Right cardiac atrium (tissue), 5 donors: ENCODE results near the gene PCSK1. TPM values are rescaled to one million over a fixed set of nuclear protein-coding genes. Genes with fewer than 3 reads are reported as not detected.

Experiments
- ATAC-seq, 2 donors: fragments of 200-7000 bp; cut with Tn5 transposase; one replicate each; pipeline versions ENCODE4 v1.8.0 to v1.9.1; 2020; ENCODE audit warnings: moderate library complexity in 2 of 2, mild to moderate bottlenecking in 1 of 2
- DNase-seq, 3 donors: peaks; one replicate each; pipeline ENCODE4 v3.0.0-alpha.2; 2020
- H3K27ac ChIP-seq: one replicate; pipeline ENCODE4 v1.5.1; 2013; ENCODE audit warnings: mild to moderate bottlenecking, low read length, control low read depth, moderate library complexity
- H3K27me3 ChIP-seq: one replicate; pipeline ENCODE4 v1.6.1; 2013; ENCODE audit not compliant: control insufficient read depth, insufficient read depth
- H3K4me1 ChIP-seq: one replicate; pipeline ENCODE4 v1.6.1; 2013; ENCODE audit warnings: low read length; ENCODE audit not compliant: control insufficient read depth, insufficient read depth
- H3K4me3 ChIP-seq: one replicate; pipeline ENCODE4 v1.5.1; 2013; ENCODE audit warnings: low read length, control low read depth
- H3K9me3 ChIP-seq: one replicate; pipeline ENCODE4 v1.6.1; 2013; ENCODE audit warnings: low read length; ENCODE audit not compliant: control insufficient read depth
- WGBS: extraction: QIAGEN DNeasy Blood & Tissue Kit; methylation state at CpG from one replicate; pipeline ENCODE4 v1.1.7; 2013; 5-methylcytosine and 5-hydroxymethylcytosine counted together
- intact Hi-C, 4 donors: fragments of 100-400 bp; cut with DNase I; formaldehyde crosslinking; loops; one replicate each; pipeline versions ENCODE4 v1.11.0 to v1.14.0; 2022 to 2023
- polyA plus RNA-seq: library from polyadenylated mRNA; stranded (reverse); fragments of 200-250 nt; gene quantifications from one replicate; pipeline ENCODE4 v1.2.3, GENCODE V29; 2013
- total RNA-seq, 4 donors: library from RNA; stranded (reverse); fragmentation: NEBNext Ultra II Directional; extraction: Animal tissue kit (Norgen Biotek cat#: 25700); gene quantifications; one replicate each; pipeline ENCODE4 v1.2.1, GENCODE V29; 2021
- donor health status: healthy with polysubstance abuse.
- donor health status: DM: no; HTN: yes; CAD: no.
- donor health status: DM: no; HTN: no; CAD: no.
- donor health status: DM: no; HTN: yes; CAD: no; lungs with severe emphysema.
- donor health status: DM: yes; HTN: yes; CAD: no.

The PCSK1 gene
- total and polyA plus RNA-seq, 5 donors: 0.14 to 1.6 (median 0.71) TPM

DNA sequence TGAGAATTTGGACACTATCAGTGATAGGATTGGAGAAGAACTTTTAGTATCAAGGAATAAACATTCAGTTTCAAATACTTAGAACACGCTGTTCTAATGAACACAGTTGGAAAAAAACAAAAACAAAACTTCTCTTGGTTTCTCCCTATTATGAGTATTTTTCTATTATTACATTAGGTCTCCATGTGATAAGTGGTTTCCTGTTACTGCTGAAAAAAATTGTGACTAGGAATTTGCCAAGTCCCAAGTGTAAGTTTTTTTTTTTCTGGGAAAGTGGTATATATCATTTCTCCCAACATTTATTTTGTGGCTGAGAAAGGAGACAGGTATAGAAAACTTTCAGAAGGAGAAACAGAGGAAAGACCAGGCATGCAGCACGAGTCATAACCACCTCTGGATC, 41.1 kb downstream of the PCSK1 start:
- no peaks in the 10 kb centered on the region for H3K9me3 ChIP-seq
- 70% methylated on average over 2 of the region's 2 CpGs for WGBS
- intact Hi-C loops: no loop called here

GRCh38 chr5:96388176-96388575, 44.9 kb downstream of the PCSK1 start:
- WGBS: 89% methylated on average over 3 of the region's 3 CpGs

More for the DNA sequence above, 41.1 kb downstream of the PCSK1 start:
- no peak for DNase-seq
- no peaks in the 10 kb centered on the region for H3K27me3 ChIP-seq
- no peaks in the 10 kb centered on the region for H3K4me1 ChIP-seq
- no peak overlapping the region for H3K4me3 ChIP-seq
- no peak overlapping the region for H3K27ac ChIP-seq
- ATAC-seq: no peak

GRCh38 chr5:96387616-96388015, 45.4 kb downstream of the PCSK1 start:
- Histone ChIP-seq H3K27ac (no peak overlapping the region), H3K9me3 (no peaks in the 10 kb centered on the region), H3K27me3 (no peaks in the 10 kb centered on the region), H3K4me1 (peaks cover 1% of the 10 kb centered on the region), H3K4me3 (no peak overlapping the region)
- no peak for ATAC-seq
- intact Hi-C loops: no loop called here
- 58% methylated on average over 2 of the region's 2 CpGs for WGBS
- DNase-seq: no peak

More at GRCh38 chr5:96388176-96388575, 44.9 kb downstream of the PCSK1 start:
- DNase-seq (no peak), ATAC-seq (no peak)
- peaks cover 1% of the 10 kb centered on the region for H3K4me1 ChIP-seq
- intact Hi-C loops: no loop called here
- no peak overlapping the region for H3K4me3 ChIP-seq
- no peaks in the 10 kb centered on the region for H3K9me3 ChIP-seq
- no peaks in the 10 kb centered on the region for H3K27me3 ChIP-seq
- no peak overlapping the region for H3K27ac ChIP-seq

- no peak overlapping the region for H3K4me3 ChIP-seq
- WGBS: 42% methylated on average over 1 of the region's 1 CpG
- ATAC-seq (no peak), DNase-seq (no peak)
- H3K9me3 ChIP-seq: no peaks in the 10 kb centered on the region
- no peaks in the 10 kb centered on the region for H3K27me3 ChIP-seq
- H3K4me1 ChIP-seq: peaks cover 1% of the 10 kb centered on the region
- H3K27ac ChIP-seq: no peak overlapping the region
- intact Hi-C loops: no loop called here
Observed at GRCh38 chr5:96385538-96385937, 47.5 kb downstream of the PCSK1 start.

GRCh38 chr5:96384353-96384752, 48.7 kb downstream of the PCSK1 start:
- peak overlapping the region; percentile 69 for H3K27ac ChIP-seq
- peak; percentile 95 to 97 for ATAC-seq
- WGBS: 42% methylated on average over 3 of the region's 3 CpGs
- peaks cover 1% of the 10 kb centered on the region for H3K4me1 ChIP-seq
- intact Hi-C loops: no loop called here
- DNase-seq: peak; percentile 46 to 52 (median 47)
- H3K4me3 ChIP-seq: no peak overlapping the region
- H3K9me3 ChIP-seq: no peaks in the 10 kb centered on the region
- no peaks in the 10 kb centered on the region for H3K27me3 ChIP-seq

DNA sequence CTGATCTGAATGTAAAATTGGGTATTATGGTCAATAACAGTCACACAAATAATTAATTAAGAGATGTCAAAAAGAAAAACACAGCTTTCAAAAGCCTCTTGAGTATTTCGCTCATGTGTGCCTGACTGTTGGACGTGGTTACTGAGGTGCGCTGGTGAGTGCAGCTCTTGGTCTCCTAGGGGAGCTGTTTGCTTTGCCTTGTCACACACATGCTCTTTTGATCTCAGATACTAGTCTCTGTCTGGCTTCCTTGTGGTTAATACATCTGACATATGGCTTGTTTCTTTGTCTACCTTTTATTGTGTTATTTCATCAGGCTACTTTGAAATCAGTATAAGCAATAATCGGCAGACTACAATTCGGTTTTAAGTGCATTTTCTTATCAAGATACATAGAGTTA, 51.5 kb downstream of the PCSK1 start:
- no peak overlapping the region for H3K4me3 ChIP-seq
- intact Hi-C loops: no loop called here

GRCh38 chr5:96379896-96380295, 53.2 kb downstream of the PCSK1 start:
- WGBS: 82% methylated on average over 5 of the region's 5 CpGs

More for the DNA sequence above, 51.5 kb downstream of the PCSK1 start:
- H3K27ac ChIP-seq: no peak overlapping the region
- no peak for DNase-seq
- peaks cover 1% of the 10 kb centered on the region for H3K4me1 ChIP-seq
- 63% methylated on average over 5 of the region's 5 CpGs for WGBS
- no peaks in the 10 kb centered on the region for H3K9me3 ChIP-seq
- H3K27me3 ChIP-seq: no peaks in the 10 kb centered on the region
- ATAC-seq: peak in 1 of 2 donors; percentile 42

DNA sequence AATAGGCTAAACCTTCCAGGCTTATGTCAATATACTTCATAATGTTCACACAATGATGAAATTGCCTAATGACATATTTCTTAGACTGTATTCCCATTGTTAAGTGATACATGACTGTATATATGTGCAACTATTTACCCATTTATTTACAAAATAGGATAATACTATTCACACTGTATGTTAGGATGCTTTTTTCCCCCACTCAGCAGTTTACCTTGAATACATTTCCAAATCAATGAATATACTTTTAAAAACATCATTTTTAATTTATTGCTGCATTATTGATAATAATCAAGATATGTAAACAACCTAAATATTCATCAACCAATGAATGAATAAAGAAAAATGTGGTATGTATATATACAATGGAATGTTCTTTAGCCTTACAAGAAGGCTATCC, 55.5 kb downstream of the PCSK1 start:
- Histone ChIP-seq H3K27me3 (no peaks in the 10 kb centered on the region), H3K27ac (no peak overlapping the region), H3K4me1 (no peaks in the 10 kb centered on the region), H3K9me3 (no peaks in the 10 kb centered on the region), H3K4me3 (no peak overlapping the region)
- no peak for DNase-seq
- intact Hi-C loops: no loop called here
- no peak for ATAC-seq

More at GRCh38 chr5:96379896-96380295, 53.2 kb downstream of the PCSK1 start:
- Histone ChIP-seq H3K9me3 (no peaks in the 10 kb centered on the region), H3K4me1 (no peaks in the 10 kb centered on the region), H3K4me3 (no peak overlapping the region), H3K27ac (no peak overlapping the region), H3K27me3 (no peaks in the 10 kb centered on the region)
- no peak for ATAC-seq
- intact Hi-C loops: no loop called here
- DNase-seq: no peak

GRCh38 chr5:96377167-96377566, 55.9 kb downstream of the PCSK1 start:
- no peak for ATAC-seq
- no peak for DNase-seq
- Histone ChIP-seq H3K4me3 (no peak overlapping the region), H3K27ac (no peak overlapping the region), H3K9me3 (no peaks in the 10 kb centered on the region), H3K27me3 (no peaks in the 10 kb centered on the region), H3K4me1 (no peaks in the 10 kb centered on the region)
- WGBS: 45% methylated on average over 2 of the region's 2 CpGs
- intact Hi-C loops: no loop called here

DNA sequence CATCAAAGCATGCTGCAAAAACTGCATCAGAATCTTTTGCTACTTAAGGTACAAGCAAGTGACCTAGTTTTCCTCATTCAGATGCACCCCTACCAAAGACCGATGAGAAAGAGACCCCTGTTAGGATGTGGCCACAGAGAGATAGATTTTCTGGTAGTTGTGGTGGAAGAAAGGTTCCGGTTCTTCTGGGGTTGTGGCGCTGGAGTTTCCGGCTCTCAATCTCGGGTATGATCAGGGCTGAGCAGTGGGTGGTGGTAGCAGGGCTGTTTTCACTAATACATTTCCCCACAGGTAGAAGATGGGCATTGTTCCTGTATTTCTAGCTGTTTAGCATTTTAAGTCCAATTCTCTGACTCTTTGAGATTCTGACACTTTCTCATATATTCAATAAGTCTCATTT, 58.4 kb downstream of the PCSK1 start:
- intact Hi-C loops: no loop called here
- no peak overlapping the region for H3K4me3 ChIP-seq
- no peak overlapping the region for H3K27ac ChIP-seq
- no peaks in the 10 kb centered on the region for H3K27me3 ChIP-seq
- H3K9me3 ChIP-seq: no peaks in the 10 kb centered on the region
- DNase-seq: no peak
- H3K4me1 ChIP-seq: no peaks in the 10 kb centered on the region
- no peak for ATAC-seq
- WGBS: 85% methylated on average over 5 of the region's 5 CpGs

GRCh38 chr5:96373381-96373733, 59.7 kb downstream of the PCSK1 start:
- 75% methylated on average over 4 of the region's 4 CpGs for WGBS
- no peaks in the 10 kb centered on the region for H3K4me1 ChIP-seq
- H3K4me3 ChIP-seq: no peak overlapping the region
- H3K27ac ChIP-seq: no peak overlapping the region
- no peaks in the 10 kb centered on the region for H3K9me3 ChIP-seq
- no peak for DNase-seq
- intact Hi-C loops: no loop called here
- no peaks in the 10 kb centered on the region for H3K27me3 ChIP-seq
- no peak for ATAC-seq

DNA sequence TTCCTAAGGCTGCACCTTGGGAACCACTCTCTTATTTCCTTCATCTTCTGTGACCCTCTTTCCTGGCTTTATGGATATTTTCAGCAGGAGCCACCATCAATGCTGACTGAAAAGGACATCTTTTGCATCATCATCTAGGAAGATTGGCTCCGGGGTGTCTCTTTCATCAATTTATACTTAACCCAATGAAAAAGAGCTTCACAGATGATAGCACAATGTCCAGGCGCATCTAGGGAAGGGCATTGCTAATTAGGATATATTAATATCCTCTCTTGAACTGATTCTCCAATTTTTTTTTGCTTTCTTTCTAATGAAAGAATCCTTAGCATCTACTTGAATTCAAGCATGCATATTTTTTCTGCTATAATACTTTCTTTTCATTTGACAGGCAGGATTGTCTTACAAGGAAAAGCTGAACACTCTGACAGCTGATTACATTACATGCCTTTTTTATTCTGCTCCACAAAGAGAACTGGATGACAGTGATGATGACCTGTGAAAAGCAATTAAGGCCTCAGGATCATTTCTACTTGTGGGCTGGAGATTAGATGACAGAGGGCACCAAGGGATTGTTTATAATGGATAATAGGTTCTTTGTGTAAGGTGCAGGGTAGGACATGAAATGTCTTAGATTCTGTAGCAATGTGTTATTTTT, 60.2 kb downstream of the PCSK1 start:
- intact Hi-C loops: no loop called here
- H3K9me3 ChIP-seq: no peaks in the 10 kb centered on the region
- H3K27ac ChIP-seq: no peak overlapping the region
- no peak overlapping the region for H3K4me3 ChIP-seq
- ATAC-seq (no peak), DNase-seq (no peak)
- 86% methylated on average over 2 of the region's 2 CpGs for WGBS
- no peaks in the 10 kb centered on the region for H3K4me1 ChIP-seq
- no peaks in the 10 kb centered on the region for H3K27me3 ChIP-seq
